Muscle layer of duodenum (tissue), 2 donors: Measurements from ENCODE around the gene PTP4A2.

Source experiments
- H3K27ac ChIP-seq: one replicate; pipeline ENCODE4 v1.7.0; 2013; ENCODE audit warnings: mild to moderate bottlenecking, low read length
- H3K27me3 ChIP-seq: one replicate; pipeline ENCODE4 v1.7.0; 2013; ENCODE audit warnings: low read depth, mild to moderate bottlenecking, control low read depth, low read length
- H3K36me3 ChIP-seq, 2 donors: one replicate each; pipeline ENCODE4 v1.7.0; 2013; ENCODE audit warnings: low read length in 2 of 2, control low read depth in 1 of 2, mild to moderate bottlenecking in 1 of 2; ENCODE audit not compliant: insufficient read depth in 2 of 2, control insufficient read depth in 1 of 2
- H3K4me1 ChIP-seq, 2 donors: one replicate each; pipeline ENCODE4 v1.7.0; 2013; ENCODE audit warnings: low read length in 2 of 2, mild to moderate bottlenecking in 2 of 2, control low read depth in 1 of 2, moderate library complexity in 1 of 2; ENCODE audit not compliant: insufficient read depth in 2 of 2, control insufficient read depth in 1 of 2
- H3K4me3 ChIP-seq, 2 donors: one replicate each; pipeline ENCODE4 v1.7.0; 2013; ENCODE audit warnings: low read length in 2 of 2, low read depth in 1 of 2, mild to moderate bottlenecking in 1 of 2
- H3K9me3 ChIP-seq, 2 donors: one replicate each; pipeline ENCODE4 v1.7.0; 2013; ENCODE audit warnings: low read length in 2 of 2, control low read depth in 1 of 2, mild to moderate bottlenecking in 1 of 2; ENCODE audit not compliant: control insufficient read depth in 1 of 2
- donor health status: healthy.

PTP4A2 gene

DNA sequence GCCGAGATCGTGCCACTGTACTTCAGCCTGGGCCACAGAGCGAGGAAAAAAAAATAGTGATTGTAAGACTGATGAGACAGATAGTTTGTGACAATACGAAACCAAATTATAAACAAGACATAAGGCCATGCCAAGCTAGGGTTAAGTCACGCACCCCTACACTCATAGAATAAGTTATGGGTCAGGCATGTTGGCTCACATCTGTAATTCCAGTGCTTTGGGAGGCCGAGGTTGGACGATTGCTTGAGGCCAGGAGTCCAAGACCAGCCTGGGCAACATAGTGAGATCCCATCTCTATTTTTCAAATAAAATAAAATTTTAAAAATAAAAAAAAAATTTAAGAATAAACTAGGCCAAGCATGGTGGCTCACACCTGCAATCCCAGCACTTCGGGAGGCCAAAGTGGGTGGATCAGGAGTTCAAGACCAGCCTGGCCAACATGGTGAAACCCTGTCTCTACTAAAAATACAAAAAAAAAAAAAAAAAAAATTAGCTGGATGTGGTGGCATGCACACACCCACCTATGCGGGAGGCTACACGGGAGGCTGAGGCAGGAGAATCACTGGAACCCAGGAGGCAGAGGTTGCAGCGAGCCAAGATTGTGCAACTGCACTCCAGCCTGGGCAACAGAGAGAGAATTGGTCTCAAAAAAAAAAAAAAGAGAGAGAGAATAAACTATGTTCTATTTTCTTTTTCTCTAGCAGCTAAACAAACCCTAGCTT lies 72.3 kb downstream of the PTP4A2 start:
- H3K27ac ChIP-seq = no peak overlapping the region
- no peak overlapping the region for H3K4me3 ChIP-seq
- no peaks in the 10 kb centered on the region for H3K9me3 ChIP-seq

DNA sequence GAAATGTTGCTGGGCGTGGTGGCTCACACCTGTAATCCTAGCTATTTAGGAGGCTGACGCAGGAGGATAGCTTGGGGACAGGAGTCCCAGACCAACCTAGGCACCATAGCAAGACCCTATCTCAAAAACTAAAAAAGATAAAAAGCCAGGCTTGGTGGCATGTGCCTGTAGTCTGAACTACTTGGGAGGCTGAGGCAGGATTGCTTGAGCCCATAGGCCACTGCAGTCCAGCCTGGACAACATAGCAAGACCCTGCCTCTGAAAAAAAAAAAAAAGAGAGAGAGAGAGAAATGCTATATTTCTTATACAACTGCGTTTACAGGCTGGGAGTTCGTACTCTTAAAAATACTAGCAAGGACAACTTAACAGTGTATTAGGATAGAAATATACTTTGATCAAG lies 76.1 kb downstream of the PTP4A2 start:
- Histone ChIP-seq H3K27ac (no peak overlapping the region), H3K4me3 (no peak overlapping the region), H3K9me3 (no peaks in the 10 kb centered on the region), H3K36me3 (no peaks in the 10 kb centered on the region), H3K27me3 (no peaks in the 10 kb centered on the region), H3K4me1 (no peaks in the 10 kb centered on the region)

More for the DNA sequence above, 72.3 kb downstream of the PTP4A2 start:
- no peaks in the 10 kb centered on the region for H3K4me1 ChIP-seq
- H3K27me3 ChIP-seq = no peaks in the 10 kb centered on the region
- H3K36me3 ChIP-seq = no peaks in the 10 kb centered on the region

GRCh38 chr1:31861346-31861745 lies 76.8 kb downstream of the PTP4A2 start:
- no peaks in the 10 kb centered on the region for H3K27me3 ChIP-seq
- no peaks in the 10 kb centered on the region for H3K4me1 ChIP-seq
- H3K4me3 ChIP-seq = no peak overlapping the region
- no peak overlapping the region for H3K27ac ChIP-seq
- no peaks in the 10 kb centered on the region for H3K36me3 ChIP-seq
- no peaks in the 10 kb centered on the region for H3K9me3 ChIP-seq

DNA sequence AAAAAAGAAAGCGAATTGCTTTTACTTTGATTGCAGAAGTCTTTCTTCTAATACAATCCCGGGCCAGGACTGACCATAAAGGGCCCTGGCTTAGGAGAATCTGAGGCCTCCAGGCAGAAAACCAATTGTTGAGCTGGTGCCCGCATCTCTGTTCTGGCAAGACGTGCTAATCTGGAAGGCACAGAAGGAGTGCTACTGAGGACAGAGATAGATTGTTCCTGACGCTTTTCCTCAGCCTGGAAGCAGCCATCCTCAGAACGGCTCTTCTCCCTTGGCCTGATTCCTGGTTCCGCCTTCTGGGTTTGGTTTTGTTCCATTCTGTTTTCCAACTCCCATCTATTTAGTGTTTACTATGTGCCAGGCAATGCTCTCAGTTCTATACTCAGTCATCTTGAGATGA lies 77.6 kb downstream of the PTP4A2 start:
- Histone ChIP-seq H3K27ac (no peak overlapping the region), H3K36me3 (no peaks in the 10 kb centered on the region), H3K27me3 (no peaks in the 10 kb centered on the region), H3K9me3 (no peaks in the 10 kb centered on the region), H3K4me1 (no peaks in the 10 kb centered on the region), H3K4me3 (no peak overlapping the region)

- H3K27me3 ChIP-seq = no peaks in the 10 kb centered on the region
- no peaks in the 10 kb centered on the region for H3K36me3 ChIP-seq
- no peak overlapping the region for H3K27ac ChIP-seq
- H3K4me1 ChIP-seq = no peaks in the 10 kb centered on the region
- H3K4me3 ChIP-seq = no peak overlapping the region
- H3K9me3 ChIP-seq = no peaks in the 10 kb centered on the region
Measured at GRCh38 chr1:31859719-31860118, 78.4 kb downstream of the PTP4A2 start.

DNA sequence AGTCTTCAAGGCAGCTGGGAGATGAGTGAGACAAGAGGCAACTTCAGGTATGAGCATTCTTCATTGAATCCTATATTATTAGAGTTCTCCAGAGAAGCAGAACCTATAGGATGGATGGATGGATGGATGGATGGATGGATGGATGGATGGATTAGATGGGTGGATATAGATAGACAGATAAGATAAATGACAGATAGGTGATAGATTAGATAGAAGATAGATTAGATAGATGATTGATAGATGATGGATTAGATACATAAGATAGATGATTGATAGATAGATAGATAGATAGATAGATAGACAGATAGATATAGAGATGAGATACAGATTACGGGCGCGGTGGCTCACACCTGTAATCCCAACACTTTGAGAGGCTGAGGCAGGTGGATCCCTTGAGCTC lies 79.1 kb downstream of the PTP4A2 start:
- Histone ChIP-seq H3K27me3 (no peaks in the 10 kb centered on the region), H3K4me3 (no peak overlapping the region), H3K36me3 (no peaks in the 10 kb centered on the region), H3K9me3 (no peaks in the 10 kb centered on the region), H3K4me1 (no peaks in the 10 kb centered on the region), H3K27ac (no peak overlapping the region)

- Histone ChIP-seq H3K4me1 (no peaks in the 10 kb centered on the region), H3K27ac (no peak overlapping the region), H3K4me3 (no peak overlapping the region), H3K9me3 (no peaks in the 10 kb centered on the region), H3K27me3 (no peaks in the 10 kb centered on the region), H3K36me3 (no peaks in the 10 kb centered on the region)
Measured at GRCh38 chr1:31857863-31858262, 80.3 kb downstream of the PTP4A2 start.
